Heart left ventricle (tissue), 13 donors: ENCODE measurements around the gene PUM1.

Source experiments
- CTCF ChIP-seq, 12 donors: fragments of 200-600 bp; sonication (generic) in 4 of 12; IDR thresholded peaks; one replicate each; pipeline versions ENCODE4 v1.5.0 to v1.8.0; 2018 to 2022; ENCODE audit warnings: antibody characterized with exemption in 12 of 12, mild to moderate bottlenecking in 5 of 12
- POLR2A ChIP-seq, 2 donors: fragments of 450-650 bp; IDR thresholded peaks; one replicate each; pipeline ENCODE4 v1.6.1; 2017; ENCODE audit warnings: antibody characterized with exemption in 2 of 2, mild to moderate bottlenecking in 2 of 2, moderate library complexity in 2 of 2
- donor health status: ischemic (EF 13 %, LVEDD 7.1; RV severe dilation, severe dysfunction).
- donor health status: DM: no; HTN: yes; CAD: no.
- donor health status: DM: no; HTN: no; CAD: no.
- donor health status: ischemic (EF 25% LVEDD 6.9; RV normal size, moderate dysfunction).
- donor health status: ischemic (EF 25% LVEDD 5.7; RV mildly dilated, moderate dysfunction).
- donor health status: ischemic (EF 35%, LVEDD 5.7; RV mildly dilated, moderate dysfunction).
- donor health status: nonischemic (EF 11% LVEDD 7.7; RV severe dilation, severe dysfunction).
- donor health status: DM: yes; HTN: yes; CAD: no.
- donor health status: PGD.
- donor health status: ischemic (EF 29% LVEDD 5.4; RV normal size, mild dysfunction).
- donor health status: nonischemic (EF 23%, LVEDD 6.1; RV moderate dilation, normal function).

- TF ChIP-seq CTCF (IDR thresholded peaks at IDR 0.05) (peak in 3 of 12 donors; percentile 18 to 29 (median 24)), POLR2A (IDR thresholded peaks at IDR 0.05) (no peak)
Observed at GRCh38 chr1:30982937-30983336, 82.6 kb downstream of the PUM1 start.
